ENCODE data around the gene SLC25A29. TPM values are rescaled to one million over a fixed set of nuclear protein-coding genes. Genes with fewer than 3 reads are reported as not detected.

Gene SLC25A29
- total and polyA plus RNA-seq, 2 of the 13 experiments (the other 11 are each of a cell fraction or from before 2014, with no cell fraction given): 12.2 to 17.2 TPM

GRCh38 chr14:100290607-100291304 is 15.5 kb downstream of the SLC25A29 start (continued):
- TF ChIP-seq NR2F2 (IDR thresholded peaks at IDR 0.05; ENCODE audit: borderline replicate concordance, low read depth): peak; percentile 63; the same call in 1 of the 2 replicates
- peak; percentile 84 for TF ChIP-seq MLX (CRISPR knock-in tag; IDR thresholded peaks at IDR 0.05)
- TF ChIP-seq XBP1 (CRISPR knock-in tag; IDR thresholded peaks at IDR 0.05): no peak
- no peak for TF ChIP-seq TBP (CRISPR knock-in tag; IDR thresholded peaks at IDR 0.05)
- TF ChIP-seq DNMT3B (CRISPR knock-in tag; conservative IDR thresholded peaks at IDR 0.05): no peak
- TF ChIP-seq ZFX (CRISPR knock-in tag; IDR thresholded peaks at IDR 0.05; ENCODE audit: low read depth): peak; percentile 58; the same call in 1 of the 2 replicates
- peak; percentile 45; the same call in 1 of the 2 replicates for TF ChIP-seq SKIL (CRISPR knock-in tag; IDR thresholded peaks at IDR 0.05; ENCODE audit: borderline replicate concordance)
- TF ChIP-seq GMEB1 (CRISPR knock-in tag; IDR thresholded peaks at IDR 0.05; ENCODE audit: borderline replicate concordance): peak; percentile 57; the same call in 1 of the 2 replicates
- no peak for TF ChIP-seq REXO4 (CRISPR knock-in tag; IDR thresholded peaks at IDR 0.05; ENCODE audit: borderline replicate concordance)
- peak; percentile 88 for TF ChIP-seq HOXA3 (CRISPR knock-in tag; IDR thresholded peaks at IDR 0.05)
- TF ChIP-seq ZNF792 (CRISPR knock-in tag; IDR thresholded peaks at IDR 0.05): no peak
- no peak for TF ChIP-seq XRCC5 (optimal IDR thresholded peaks at IDR 0.05; ENCODE audit: low read length)
- peak; percentile 71; the same call in 1 of the 2 replicates for TF ChIP-seq ZNF543 (CRISPR knock-in tag; IDR thresholded peaks at IDR 0.05)
- TF ChIP-seq SMARCC2 (IDR thresholded peaks at IDR 0.05): no peak
- TF ChIP-seq ZBTB46 (CRISPR knock-in tag; IDR thresholded peaks at IDR 0.05; ENCODE audit: borderline replicate concordance): no peak
- TF ChIP-seq RARG (CRISPR knock-in tag; IDR thresholded peaks at IDR 0.05; ENCODE audit: low read depth): 0 out of 2 replicates have a peak, but pooled peaks have one; percentile 39
- no peak for TF ChIP-seq MTERF4 (CRISPR knock-in tag; IDR thresholded peaks at IDR 0.05)
- no peak; the same call in none of the 2 replicates for TF ChIP-seq NRL (CRISPR knock-in tag; IDR thresholded peaks at IDR 0.05; ENCODE audit: borderline replicate concordance)
- no peak for TF ChIP-seq IRX3 (CRISPR knock-in tag; IDR thresholded peaks at IDR 0.05; ENCODE audit: borderline replicate concordance, low read depth)
- TF ChIP-seq ATF7 (IDR thresholded peaks at IDR 0.05): no peak
- peak; percentile 70 for TF ChIP-seq ATF7 (CRISPR knock-in tag; IDR thresholded peaks at IDR 0.05)
- TF ChIP-seq ZBTB34 (CRISPR knock-in tag; IDR thresholded peaks at IDR 0.05): no peak
